GM12891 (cell line): ENCODE results near the gene MCAT.

Experiments
- POLR2A ChIP-seq: IDR thresholded peaks from 2 replicates; pipeline ENCODE4 v1.6.1; 2011; ENCODE audit warnings: low read depth, low read length, control low read depth
- POLR2AphosphoS5 ChIP-seq: IDR thresholded peaks from 2 replicates; pipeline ENCODE4 v1.6.1; 2011; ENCODE audit warnings: low read depth, low read length, control low read depth
- POU2F2 ChIP-seq: IDR thresholded peaks from 2 replicates; pipeline ENCODE4 v1.6.1; 2011; ENCODE audit warnings: low read depth, mild to moderate bottlenecking, control low read depth, low read length, moderate library complexity
- SPI1 ChIP-seq: IDR thresholded peaks from 2 replicates; pipeline ENCODE4 v1.6.1; 2011; ENCODE audit warnings: low read depth, low read length, control low read depth
- TAF1 ChIP-seq: IDR thresholded peaks from 2 replicates; pipeline ENCODE4 v1.6.1; 2011; ENCODE audit warnings: low read depth, low read length, control low read depth

DNA sequence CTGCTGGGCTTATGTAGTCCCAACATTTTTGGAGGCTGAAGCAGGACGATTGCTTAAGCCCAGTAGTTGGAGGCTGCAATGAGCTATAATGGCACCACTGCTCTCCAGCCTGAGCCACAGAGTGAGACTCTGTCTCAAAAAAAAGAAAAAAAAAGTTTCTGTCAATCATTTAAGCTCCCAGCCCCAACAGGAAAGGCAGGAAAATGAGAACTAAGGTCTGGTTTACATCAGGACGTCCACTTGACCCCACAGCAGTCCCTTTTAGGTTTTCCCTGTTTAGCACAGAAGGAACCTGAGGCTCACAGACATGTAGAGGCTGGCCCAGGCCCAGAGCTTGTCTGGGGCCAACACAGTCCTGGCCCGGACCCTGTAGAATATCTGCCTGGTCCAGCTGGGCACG, 44.8 kb downstream of the MCAT start:
- no peak for TF ChIP-seq POLR2AphosphoS5
- TF ChIP-seq POLR2A = no peak
- TF ChIP-seq SPI1 = no peak
- no peak for TF ChIP-seq TAF1
- TF ChIP-seq POU2F2 = no peak
